SK-N-MC (cell line): ENCODE measurements around the gene ENPP5.

Experiments used
- EZH2 ChIP-seq: fragments of 200-600 bp; sonication (generic); IDR thresholded peaks from one replicate; pipeline ENCODE4 v1.6.1; 2017; ENCODE audit warnings: antibody characterized with exemption
- POLR2AphosphoS5 ChIP-seq: IDR thresholded peaks from 2 replicates; pipeline ENCODE4 v1.6.1; 2012; ENCODE audit warnings: mild to moderate bottlenecking, low read depth, low read length, borderline replicate concordance

- TF ChIP-seq POLR2AphosphoS5 (no peak), EZH2 (no peak)
These were observed 5.2 kb upstream of the ENPP5 start for GRCh38 chr6:46175976-46176375.
